ENCODE results near the gene CCIN.

DNA sequence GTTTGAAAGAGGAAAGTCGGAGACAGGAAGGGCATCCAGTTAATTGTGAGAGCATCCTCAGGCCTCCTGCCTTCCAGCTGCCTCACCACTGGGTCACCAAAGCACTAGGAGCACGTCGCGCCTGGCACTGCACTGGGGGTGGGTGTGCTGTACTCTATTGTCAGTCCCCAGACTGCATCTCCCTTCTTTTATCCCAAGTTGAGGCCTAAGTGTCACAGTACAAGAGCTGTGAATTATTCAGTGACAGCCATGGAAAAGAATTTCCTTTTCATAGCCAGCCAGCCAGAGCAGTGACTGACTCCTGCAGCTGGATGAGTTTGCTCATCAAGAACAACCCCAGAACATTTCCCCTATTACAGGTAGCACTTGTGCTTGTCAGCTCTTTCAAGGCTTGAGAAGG, 37.8 kb downstream of the CCIN start:
- TF ChIP-seq, protein P1, sequence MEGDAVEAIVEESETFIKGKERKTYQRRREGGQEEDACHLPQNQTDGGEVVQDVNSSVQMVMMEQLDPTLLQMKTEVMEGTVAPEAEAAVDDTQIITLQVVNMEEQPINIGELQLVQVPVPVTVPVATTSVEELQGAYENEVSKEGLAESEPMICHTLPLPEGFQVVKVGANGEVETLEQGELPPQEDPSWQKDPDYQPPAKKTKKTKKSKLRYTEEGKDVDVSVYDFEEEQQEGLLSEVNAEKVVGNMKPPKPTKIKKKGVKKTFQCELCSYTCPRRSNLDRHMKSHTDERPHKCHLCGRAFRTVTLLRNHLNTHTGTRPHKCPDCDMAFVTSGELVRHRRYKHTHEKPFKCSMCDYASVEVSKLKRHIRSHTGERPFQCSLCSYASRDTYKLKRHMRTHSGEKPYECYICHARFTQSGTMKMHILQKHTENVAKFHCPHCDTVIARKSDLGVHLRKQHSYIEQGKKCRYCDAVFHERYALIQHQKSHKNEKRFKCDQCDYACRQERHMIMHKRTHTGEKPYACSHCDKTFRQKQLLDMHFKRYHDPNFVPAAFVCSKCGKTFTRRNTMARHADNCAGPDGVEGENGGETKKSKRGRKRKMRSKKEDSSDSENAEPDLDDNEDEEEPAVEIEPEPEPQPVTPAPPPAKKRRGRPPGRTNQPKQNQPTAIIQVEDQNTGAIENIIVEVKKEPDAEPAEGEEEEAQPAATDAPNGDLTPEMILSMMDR (IDR thresholded peaks at IDR 0.05) = no peak
- TF ChIP-seq POLR2A (IDR thresholded peaks at IDR 0.05) = no peak
